GM10847 (cell line): ENCODE measurements around the gene GPBAR1.

Experiments
- POLR2A ChIP-seq: IDR thresholded peaks from 2 replicates; pipeline ENCODE4 v1.6.1; 2011; ENCODE audit not compliant: insufficient read length; ENCODE audit errors: extremely low read depth

The GPBAR1 gene

GRCh38 chr2:218270721-218271486 is 10.1 kb downstream of the GPBAR1 start:
- TF ChIP-seq POLR2A = no peak

DNA sequence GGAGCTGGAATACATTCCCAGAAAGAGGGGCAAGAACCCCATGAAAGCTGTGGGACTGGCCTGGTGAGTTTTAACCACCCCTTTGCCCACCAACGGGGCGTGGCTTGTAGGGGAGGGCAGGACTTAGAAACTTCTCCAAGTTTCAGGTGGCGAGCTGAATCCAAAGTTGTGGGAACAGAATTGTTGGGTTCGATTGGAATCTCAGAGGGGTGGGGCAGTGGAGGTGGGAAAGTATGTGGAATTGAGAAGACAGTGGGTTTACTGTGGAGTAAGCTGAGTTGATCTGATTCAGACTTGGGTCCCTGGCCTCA is 10.6 kb downstream of the GPBAR1 start:
- TF ChIP-seq POLR2A = no peak

GRCh38 chr2:218271865-218272530 is 11.2 kb downstream of the GPBAR1 start:
- no peak for TF ChIP-seq POLR2A

GRCh38 chr2:218272531-218273212 is 11.9 kb downstream of the GPBAR1 start:
- TF ChIP-seq POLR2A = no peak

GRCh38 chr2:218273908-218274249 is 13.1 kb downstream of the GPBAR1 start:
- no peak for TF ChIP-seq POLR2A

GRCh38 chr2:218274586-218274985 is 13.8 kb downstream of the GPBAR1 start:
- no peak for TF ChIP-seq POLR2A

GRCh38 chr2:218275371-218276072 is 14.7 kb downstream of the GPBAR1 start:
- no peak for TF ChIP-seq POLR2A

DNA sequence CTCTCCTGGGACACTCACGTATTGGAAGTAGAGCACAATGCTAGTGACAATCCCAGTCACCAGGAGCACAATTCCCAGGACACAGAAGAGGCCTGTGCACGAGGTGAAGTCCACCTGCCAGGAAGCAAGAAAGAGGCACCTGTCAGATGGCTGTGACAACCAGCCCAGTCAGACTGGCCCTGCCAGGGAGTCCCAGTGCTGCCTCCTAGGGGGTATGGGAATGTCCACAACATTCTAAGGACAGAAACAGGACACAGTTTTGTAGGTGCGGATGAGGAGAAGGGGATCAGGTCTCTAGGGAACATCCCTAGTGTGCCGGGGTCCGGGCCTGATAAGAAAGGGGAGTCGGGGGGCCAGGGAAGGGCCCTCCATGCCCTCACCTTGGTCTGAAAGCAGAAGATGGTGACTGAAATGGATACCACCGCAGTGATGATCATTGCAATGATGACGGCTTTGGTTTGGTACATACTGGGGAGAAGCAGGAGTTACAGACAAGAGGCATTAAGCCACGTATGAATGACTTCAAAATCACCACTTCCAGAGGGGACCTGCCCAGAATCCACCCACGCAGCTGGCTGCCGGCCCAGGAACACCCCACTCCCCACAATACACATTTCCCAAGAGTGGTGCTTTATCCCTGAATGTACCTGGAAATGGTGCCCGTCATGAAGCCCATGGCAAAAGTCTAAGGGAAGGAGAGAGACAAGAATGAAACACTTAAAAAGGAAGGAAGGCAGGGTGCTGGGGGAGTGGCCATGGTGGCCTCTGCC is 16.4 kb downstream of the GPBAR1 start:
- TF ChIP-seq POLR2A = no peak

DNA sequence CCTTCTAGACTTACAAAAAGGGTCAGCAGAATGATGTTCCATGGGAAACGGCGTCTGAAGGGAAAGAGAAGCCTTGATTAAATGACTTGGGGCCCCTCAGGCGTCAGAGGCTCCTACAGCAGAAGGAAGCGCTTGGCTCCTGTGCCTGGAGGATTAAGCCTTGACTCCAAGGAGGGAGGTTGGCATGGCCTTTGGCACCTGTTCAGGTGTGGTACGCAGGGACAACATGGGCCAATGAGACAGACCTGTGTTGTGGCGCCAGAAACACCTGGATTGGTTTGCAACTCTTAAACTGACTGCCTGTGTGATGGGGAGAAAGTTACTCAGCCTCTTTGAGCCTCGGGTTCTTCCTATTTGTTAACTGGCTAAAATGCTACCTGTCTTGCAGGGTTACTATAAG is 17.1 kb downstream of the GPBAR1 start:
- no peak for TF ChIP-seq POLR2A

DNA sequence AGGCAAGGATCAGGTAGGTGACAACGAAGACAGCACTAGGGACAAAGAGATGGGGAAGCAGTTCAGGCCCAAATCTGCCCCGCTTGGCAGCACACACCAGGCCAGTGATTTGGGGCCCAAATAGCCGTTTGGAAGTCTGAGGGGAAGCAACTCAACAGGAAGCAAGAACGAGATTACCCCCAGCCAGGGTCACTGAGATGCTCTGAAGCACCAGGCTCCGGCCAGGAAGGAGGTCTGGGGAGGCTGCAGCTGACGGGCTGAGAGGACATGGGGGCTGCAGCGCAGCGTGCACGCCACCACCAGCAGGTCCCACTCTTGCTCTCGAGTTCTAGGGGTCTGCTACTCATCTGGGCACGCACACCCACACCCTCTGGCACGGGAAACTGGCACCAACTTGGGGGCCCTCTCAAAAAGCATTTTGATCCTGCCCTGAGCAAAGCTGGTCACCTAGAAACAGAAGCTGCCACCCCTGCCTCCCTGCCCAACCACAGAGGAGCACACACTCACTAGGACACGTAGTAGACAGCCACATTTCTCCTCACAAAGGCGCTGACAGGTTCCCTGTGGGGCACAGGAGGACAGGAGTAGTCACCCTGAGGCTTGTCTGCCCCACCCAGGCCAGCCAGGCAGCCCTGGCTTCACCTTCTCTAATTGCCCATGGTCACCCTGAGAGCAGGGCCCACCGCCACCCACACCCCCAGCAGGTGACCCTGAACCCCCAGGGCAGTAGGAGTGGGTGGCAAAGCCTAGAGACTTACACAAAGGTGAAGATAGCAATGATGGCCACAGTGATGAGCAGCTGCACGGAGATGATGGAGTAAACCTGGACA is 17.9 kb downstream of the GPBAR1 start:
- no peak for TF ChIP-seq POLR2A

DNA sequence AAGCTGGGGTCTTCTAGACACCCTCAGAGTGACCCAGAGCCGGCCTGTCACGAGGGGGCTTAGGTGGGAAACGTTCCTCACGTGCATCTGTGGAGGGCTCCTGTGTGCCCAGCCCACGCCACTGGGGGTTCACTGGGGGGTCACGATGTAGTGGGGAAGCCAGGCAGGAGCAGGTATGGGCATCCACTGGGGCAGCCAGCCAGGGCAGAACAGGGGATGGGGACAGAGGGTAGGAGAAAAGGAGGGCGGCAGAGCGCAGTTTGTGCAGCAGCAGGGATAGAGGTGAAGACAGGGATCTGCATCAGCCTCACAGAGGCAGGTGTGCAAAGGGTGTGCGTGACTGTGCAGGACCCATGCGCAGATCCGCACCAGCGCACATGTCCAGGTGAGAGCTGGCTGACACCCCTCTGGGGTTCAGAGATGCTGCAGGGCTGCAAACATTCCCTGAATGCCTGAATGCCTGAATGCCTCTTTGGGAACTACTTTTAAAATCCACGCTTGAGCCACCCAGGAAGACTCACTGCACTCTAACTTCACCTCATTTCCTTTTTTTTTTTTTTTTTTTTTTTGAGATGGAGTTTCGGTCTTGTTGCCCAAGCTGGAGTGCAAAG is 19.6 kb downstream of the GPBAR1 start:
- TF ChIP-seq POLR2A = no peak

GRCh38 chr2:218281449-218281848 is 20.6 kb downstream of the GPBAR1 start:
- TF ChIP-seq POLR2A = no peak

DNA sequence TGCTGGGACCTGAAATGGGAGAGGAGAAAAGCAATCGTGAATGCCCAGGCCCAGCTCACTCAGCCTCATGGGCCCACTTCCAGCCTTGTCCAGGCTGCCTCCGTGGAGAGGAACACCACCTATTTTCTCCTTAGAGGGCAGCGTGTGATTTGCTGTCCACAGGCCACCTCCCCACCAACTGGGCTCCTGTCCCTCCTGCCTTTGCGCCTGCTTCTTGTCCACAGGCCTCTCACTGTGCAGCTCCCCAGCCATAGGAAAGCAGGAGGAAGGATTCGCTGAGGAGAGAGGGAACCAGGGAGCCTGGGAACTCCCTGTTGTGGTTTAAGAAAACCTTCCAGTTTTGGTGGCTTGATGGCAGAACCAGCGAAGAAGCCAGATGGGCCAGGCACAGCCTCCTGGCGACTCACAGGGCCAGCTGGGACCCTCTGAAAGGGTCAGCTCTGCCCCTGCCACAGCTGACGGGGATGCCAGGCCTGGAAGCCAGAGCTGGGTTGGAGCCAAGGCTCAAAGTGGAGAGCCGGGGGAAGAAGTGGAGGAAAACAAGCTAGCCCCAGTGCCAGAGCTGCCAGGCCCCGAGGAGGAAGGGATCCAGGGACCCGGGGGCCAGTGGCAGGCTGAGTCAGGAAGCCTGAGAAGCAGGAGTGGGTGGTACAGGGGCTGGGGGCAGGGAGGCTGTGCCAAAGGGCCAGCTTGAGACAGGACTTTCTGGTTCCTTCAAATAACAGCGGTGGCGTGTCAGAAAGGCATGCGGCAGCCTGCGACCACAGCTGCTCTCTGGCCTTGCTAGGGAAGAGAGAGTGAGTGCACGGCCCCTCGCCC is 21.6 kb downstream of the GPBAR1 start:
- TF ChIP-seq POLR2A = no peak

DNA sequence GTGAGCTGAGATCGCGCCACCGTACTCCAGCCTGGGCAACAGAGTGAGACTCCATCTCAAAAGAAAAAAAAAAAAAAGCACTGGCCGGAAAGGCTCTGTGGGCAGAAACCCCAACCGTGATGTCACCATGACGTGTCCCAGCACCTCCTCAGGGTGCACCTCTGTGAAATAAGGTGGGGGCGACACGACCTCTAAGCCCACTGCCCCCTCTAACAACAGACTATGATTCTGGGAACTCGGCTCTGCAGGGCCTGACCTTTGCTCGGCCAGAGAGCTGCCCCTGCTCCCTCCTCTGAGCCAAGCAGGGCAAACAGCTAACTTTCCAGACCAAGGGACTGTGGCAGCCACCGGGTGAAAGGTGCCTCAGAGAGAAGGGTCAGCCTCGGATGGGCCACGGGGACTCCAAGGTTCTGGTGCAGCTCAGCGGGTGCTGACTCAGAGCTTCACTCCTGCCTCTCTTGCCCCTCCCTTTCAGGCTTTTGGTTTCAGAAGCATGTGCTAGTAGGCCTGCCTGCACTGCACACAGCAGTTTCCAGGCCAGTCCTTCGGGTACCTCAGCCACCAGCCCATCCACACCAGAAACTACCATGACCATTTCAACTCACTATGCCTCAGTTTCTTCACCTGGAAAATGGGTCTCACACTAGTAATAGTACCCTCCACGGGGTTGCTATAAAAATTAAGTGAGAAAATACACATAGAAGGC is 23.4 kb downstream of the GPBAR1 start:
- TF ChIP-seq POLR2A = no peak
